Body of pancreas (tissue), 4 donors: ENCODE results near the gene FARS2. TPM values are rescaled to one million over a fixed set of nuclear protein-coding genes. Genes with fewer than 3 reads are reported as not detected.

ENCODE experiments used
- ATAC-seq: fragments of 150-250 bp; one replicate; pipeline ENCODE4 v1.9.1; 2016
- DNase-seq, 4 donors: peaks; one replicate each; pipeline ENCODE4 v3.0.0-alpha.2; 2019
- H3K27ac ChIP-seq, 4 donors: fragments of 200-600 bp; sonication (generic); 1 replicate in 3 of 4; 2 replicates in 1 of 4; pipeline versions ENCODE4 v1.5.1 to v1.6.1; 2016 to 2019; ENCODE audit warnings: mild to moderate bottlenecking in 1 of 4, mixed read lengths in 1 of 4, moderate library complexity in 1 of 4
- H3K27me3 ChIP-seq, 2 donors: fragments of 200-600 bp; sonication (generic); one replicate each; pipeline ENCODE4 v1.6.0; 2016; ENCODE audit warnings: mild to moderate bottlenecking in 1 of 2
- H3K36me3 ChIP-seq, 2 donors: fragments of 200-600 bp; sonication (generic); replicated peaks in 1 of 2; 2 replicates each; pipeline ENCODE4 v1.5.1; 2016; ENCODE audit warnings: low read depth in 2 of 2; ENCODE audit not compliant: insufficient read depth in 1 of 2
- H3K4me1 ChIP-seq: fragments of 200-600 bp; sonication (generic); one replicate; pipeline ENCODE4 v1.6.0; 2016
- H3K4me3 ChIP-seq, 2 donors: fragments of 200-600 bp; sonication (generic); 1 replicate in 1 of 2; 2 replicates in 1 of 2; pipeline ENCODE4 v1.5.1; 2016 to 2019
- H3K9me3 ChIP-seq, 3 donors: fragments of 200-600 bp; sonication (generic); 1 replicate in 2 of 3; 2 replicates in 1 of 3; pipeline ENCODE4 v1.5.1; 2016
- CTCF ChIP-seq, 7 experiments: fragments of 450-650 bp in 4 of 7; fragments of 200-600 bp in 3 of 7; sonication (generic) in 3 of 7; IDR thresholded peaks; one replicate each; pipeline ENCODE4 v1.5.1; 2016 to 2019; ENCODE audit warnings: antibody characterized with exemption in 7 of 7
- POLR2A ChIP-seq, 3 donors: fragments of 450-650 bp; IDR thresholded peaks; one replicate each; pipeline ENCODE4 v1.6.1; 2016; ENCODE audit warnings: antibody characterized with exemption in 3 of 3, mild to moderate bottlenecking in 2 of 3
- WGBS, 2 donors: methylation state at CpG; one replicate each; pipeline ENCODE4 v1.1.5; 2017; 5-methylcytosine and 5-hydroxymethylcytosine counted together
- intact Hi-C: fragments of 100-400 bp; cut with DNase I; formaldehyde crosslinking; loops from one replicate; pipeline ENCODE4 v1.15.1; 2023
- total RNA-seq, 2 donors: library from RNA; depleted of rRNA; stranded (reverse); fragments of >200 nt; gene quantifications; one replicate each; pipeline ENCODE4 v1.1.0, GENCODE V29; 2016

FARS2 gene
- total RNA-seq, 2 donors from 2014 or later, result 6.5 to 9.6 TPM

GRCh38 chr6:5707281-5708045 is 446.1 kb downstream of the FARS2 start:
- 95% methylated on average over 17 of the region's 17 CpGs for WGBS, 2 donors
- H3K36me3 ChIP-seq, result no peaks in the 10 kb centered on the region
- no peaks in the 10 kb centered on the region for H3K27me3 ChIP-seq
- no peak for DNase-seq
- no peaks in the 10 kb centered on the region for H3K4me1 ChIP-seq
- H3K9me3 ChIP-seq, result no peaks in the 10 kb centered on the region
- intact Hi-C loops, result no loop called here
- ATAC-seq, result no peak
- TF ChIP-seq POLR2A (IDR thresholded peaks at IDR 0.05), result no peak
- no peak for TF ChIP-seq CTCF (IDR thresholded peaks at IDR 0.05)
- no peak overlapping the region for H3K4me3 ChIP-seq
- no peak overlapping the region for H3K27ac ChIP-seq

GRCh38 chr6:5710516-5710915 is 449.2 kb downstream of the FARS2 start:
- Histone ChIP-seq H3K9me3 (no peaks in the 10 kb centered on the region), H3K27me3 (no peaks in the 10 kb centered on the region), H3K4me3 (no peak overlapping the region), H3K27ac (no peak overlapping the region), H3K36me3 (no peaks in the 10 kb centered on the region), H3K4me1 (no peaks in the 10 kb centered on the region)
- 84 to 92% methylated on average over 14 of the region's 14 CpGs for WGBS, 2 donors
- TF ChIP-seq CTCF (IDR thresholded peaks at IDR 0.05), result no peak
- TF ChIP-seq POLR2A (IDR thresholded peaks at IDR 0.05), result no peak
- intact Hi-C loops, result no loop called here
- DNase-seq (no peak), ATAC-seq (no peak)

- TF ChIP-seq POLR2A (IDR thresholded peaks at IDR 0.05), result no peak
- no peak for TF ChIP-seq CTCF (IDR thresholded peaks at IDR 0.05)
- no peak overlapping the region for H3K27ac ChIP-seq
- ATAC-seq, result no peak
- no peaks in the 10 kb centered on the region for H3K9me3 ChIP-seq
- WGBS, 2 donors, result 91 to 93% methylated on average over 4 of the region's 4 CpGs
- H3K36me3 ChIP-seq, result no peaks in the 10 kb centered on the region
- intact Hi-C loops, result no loop called here
- no peak overlapping the region for H3K4me3 ChIP-seq
- DNase-seq, result no peak
- H3K27me3 ChIP-seq, result no peaks in the 10 kb centered on the region
- no peaks in the 10 kb centered on the region for H3K4me1 ChIP-seq
Measured at GRCh38 chr6:5710936-5711335, 449.6 kb downstream of the FARS2 start.

GRCh38 chr6:5712349-5713215 is 451.3 kb downstream of the FARS2 start:
- ATAC-seq, result no peak
- no peak overlapping the region for H3K27ac ChIP-seq
- WGBS, 2 donors, result 74 to 76% methylated on average over 10 of the region's 10 CpGs

More at GRCh38 chr6:5712349-5713215, 451.3 kb downstream of the FARS2 start:
- peaks cover 0 to 8% (median 0%) of the 10 kb centered on the region in 3 donors for H3K9me3 ChIP-seq
- no peaks in the 10 kb centered on the region for H3K36me3 ChIP-seq
- intact Hi-C loops, result no loop called here
- no peak for TF ChIP-seq CTCF (IDR thresholded peaks at IDR 0.05)
- no peak for TF ChIP-seq POLR2A (IDR thresholded peaks at IDR 0.05)
- no peaks in the 10 kb centered on the region for H3K4me1 ChIP-seq
- no peak overlapping the region for H3K4me3 ChIP-seq
- DNase-seq, result no peak
- H3K27me3 ChIP-seq, result no peaks in the 10 kb centered on the region
